Prostate gland (tissue), 2 donors: ENCODE data around the gene ZBTB40. TPM values are rescaled to one million over a fixed set of nuclear protein-coding genes. Genes with fewer than 3 reads are reported as not detected.

Source experiments
- DNase-seq: peaks from one replicate; pipeline ENCODE4 v3.0.0-alpha.2; 2019; ENCODE audit warnings: low spot score
- H3K27ac ChIP-seq, 2 donors: fragments of 200-600 bp; sonication (generic); 2 replicates each; pipeline ENCODE4 v1.5.1; 2017 to 2019
- H3K27me3 ChIP-seq: fragments of 200-600 bp; sonication (generic); replicated peaks from 2 replicates; pipeline ENCODE4 v1.5.1; 2019; ENCODE audit not compliant: insufficient read depth
- H3K36me3 ChIP-seq, 2 donors: fragments of 200-600 bp; sonication (generic); 1 replicate in 1 of 2; 2 replicates in 1 of 2; pipeline versions ENCODE4 v1.5.1 to v1.8.1; 2017 to 2019
- H3K4me1 ChIP-seq: fragments of 200-600 bp; sonication (generic); replicated peaks from 2 replicates; pipeline ENCODE4 v1.5.1; 2019
- H3K4me3 ChIP-seq, 2 donors: fragments of 200-600 bp; sonication (generic); 2 replicates each; pipeline ENCODE4 v1.5.1; 2017 to 2019
- H3K9me3 ChIP-seq: fragments of 200-600 bp; sonication (generic); 2 replicates; pipeline ENCODE4 v1.5.1; 2017
- CTCF ChIP-seq, 4 experiments: fragments of 200-600 bp in 2 of 4; fragments of 450-650 bp in 2 of 4; sonication (generic) in 2 of 4; IDR thresholded peaks; 1 replicate in 3 of 4; 2 replicates in 1 of 4; pipeline ENCODE4 v1.5.1; 2016 to 2019; ENCODE audit warnings: antibody characterized with exemption in 4 of 4, mild to moderate bottlenecking in 2 of 4, moderate library complexity in 2 of 4
- POLR2A ChIP-seq: fragments of 450-650 bp; IDR thresholded peaks from one replicate; pipeline ENCODE4 v1.6.1; 2016; ENCODE audit warnings: antibody characterized with exemption, mild to moderate bottlenecking
- POLR2AphosphoS5 ChIP-seq: sonication (generic); formaldehyde crosslinking; IDR thresholded peaks from one replicate; pipeline ENCODE4 v1.6.1; 2017; ENCODE audit warnings: antibody characterized with exemption
- WGBS: methylation state at CpG from one replicate; pipeline ENCODE4 v1.1.5; 2018; 5-methylcytosine and 5-hydroxymethylcytosine counted together
- intact Hi-C: fragments of 100-400 bp; cut with DNase I; formaldehyde crosslinking; loops from one replicate; pipeline ENCODE4 v1.14.2; 2022
- total RNA-seq, 2 donors: library from RNA; depleted of rRNA; stranded (reverse); fragments of >200 nt; gene quantifications; one replicate each; pipeline ENCODE4 v1.1.0, GENCODE V29; 2016

ZBTB40 gene
- total RNA-seq, 2 donors from 2014 or later, result 18.2 to 26.3 TPM

GRCh38 chr1:22487781-22488180, 36.1 kb downstream of the ZBTB40 start:
- TF ChIP-seq POLR2A, result no peak
- no peak for TF ChIP-seq POLR2AphosphoS5
- no peak for TF ChIP-seq CTCF (IDR thresholded peaks at IDR 0.05)
- DNase-seq, result no peak
- 82% methylated on average over 5 of the region's 5 CpGs for WGBS
- Histone ChIP-seq H3K27ac (no peak overlapping the region), H3K4me3 (no peak overlapping the region), H3K9me3 (no peaks in the 10 kb centered on the region), H3K36me3 (no peaks in the 10 kb centered on the region), H3K27me3 (no peaks in the 10 kb centered on the region), H3K4me1 (no peaks in the 10 kb centered on the region)
- intact Hi-C loops, result no loop called here

GRCh38 chr1:22488319-22488718, 36.7 kb downstream of the ZBTB40 start:
- no peaks in the 10 kb centered on the region for H3K4me1 ChIP-seq
- WGBS, result 91% methylated on average over 5 of the region's 5 CpGs
- DNase-seq, result no peak
- intact Hi-C loops, result no loop called here
- H3K36me3 ChIP-seq, result no peaks in the 10 kb centered on the region
- H3K27ac ChIP-seq, result no peak overlapping the region
- no peak overlapping the region for H3K4me3 ChIP-seq
- H3K27me3 ChIP-seq, result no peaks in the 10 kb centered on the region
- TF ChIP-seq POLR2AphosphoS5, result no peak
- TF ChIP-seq POLR2A, result no peak
- no peak for TF ChIP-seq CTCF (IDR thresholded peaks at IDR 0.05)
- no peaks in the 10 kb centered on the region for H3K9me3 ChIP-seq

GRCh38 chr1:22489278-22489677, 37.6 kb downstream of the ZBTB40 start:
- Histone ChIP-seq H3K4me1 (no peaks in the 10 kb centered on the region), H3K36me3 (no peaks in the 10 kb centered on the region), H3K27ac (no peak overlapping the region), H3K27me3 (no peaks in the 10 kb centered on the region), H3K4me3 (no peak overlapping the region), H3K9me3 (no peaks in the 10 kb centered on the region)
- intact Hi-C loops, result no loop called here
- TF ChIP-seq POLR2A (no peak), CTCF (IDR thresholded peaks at IDR 0.05) (no peak), POLR2AphosphoS5 (no peak)
- no peak for DNase-seq
- WGBS, result 85% methylated on average over 6 of the region's 6 CpGs

GRCh38 chr1:22489823-22490222, 38.2 kb downstream of the ZBTB40 start:
- DNase-seq, result no peak
- intact Hi-C loops, result no loop called here
- no peaks in the 10 kb centered on the region for H3K9me3 ChIP-seq
- no peak overlapping the region for H3K27ac ChIP-seq
- no peaks in the 10 kb centered on the region for H3K4me1 ChIP-seq
- 94% methylated on average over 6 of the region's 6 CpGs for WGBS
- no peak overlapping the region for H3K4me3 ChIP-seq
- no peaks in the 10 kb centered on the region for H3K36me3 ChIP-seq
- no peaks in the 10 kb centered on the region for H3K27me3 ChIP-seq
- TF ChIP-seq POLR2AphosphoS5, result no peak
- TF ChIP-seq POLR2A, result no peak
- TF ChIP-seq CTCF (IDR thresholded peaks at IDR 0.05), result no peak

- H3K27me3 ChIP-seq, result no peaks in the 10 kb centered on the region
- TF ChIP-seq POLR2AphosphoS5 (no peak), POLR2A (no peak)
- intact Hi-C loops, result no loop called here
- no peaks in the 10 kb centered on the region for H3K4me1 ChIP-seq
- no peak for DNase-seq
- no peaks in the 10 kb centered on the region for H3K9me3 ChIP-seq
- 88% methylated on average over 2 of the region's 2 CpGs for WGBS
- H3K4me3 ChIP-seq, result no peak overlapping the region
- H3K27ac ChIP-seq, result no peak overlapping the region
- no peaks in the 10 kb centered on the region for H3K36me3 ChIP-seq
Measured at GRCh38 chr1:22490309-22490708, 38.7 kb downstream of the ZBTB40 start.
